Uterus (tissue), 4 donors: ENCODE measurements around the gene CIC. TPM values are rescaled to one million over a fixed set of nuclear protein-coding genes. Genes with fewer than 3 reads are reported as not detected.
"Not testable (repeated sequence)": the region's sequence is repeated elsewhere in the genome, so short reads cannot be mapped to it uniquely, and the experiment has no call there.

ENCODE experiments used
- DNase-seq, 2 donors: peaks; one replicate each; pipeline ENCODE4 v3.0.0-alpha.2; 2019 to 2020
- H3K27ac ChIP-seq, 2 donors: fragments of 200-600 bp; sonication (generic); 1 replicate in 1 of 2; 2 replicates in 1 of 2; pipeline ENCODE4 v1.5.1; 2016 to 2018
- H3K27me3 ChIP-seq, 2 donors: fragments of 200-600 bp; sonication (generic); one replicate each; pipeline ENCODE4 v1.5.1; 2018 to 2019; ENCODE audit warnings: control low read depth in 1 of 2
- H3K36me3 ChIP-seq, 2 donors: fragments of 200-600 bp; sonication (generic); one replicate each; pipeline ENCODE4 v1.5.1; 2019; ENCODE audit warnings: control low read depth in 1 of 2
- H3K4me1 ChIP-seq, 2 donors: fragments of 200-600 bp; sonication (generic); one replicate each; pipeline ENCODE4 v1.5.1; 2018 to 2019; ENCODE audit warnings: control low read depth in 1 of 2
- H3K4me3 ChIP-seq, 2 donors: fragments of 200-600 bp; sonication (generic); 1 replicate in 1 of 2; 2 replicates in 1 of 2; pipeline ENCODE4 v1.5.1; 2018 to 2019; ENCODE audit warnings: mild to moderate bottlenecking in 1 of 2
- H3K9me3 ChIP-seq, 2 donors: fragments of 200-600 bp; sonication (generic); one replicate each; pipeline ENCODE4 v1.5.1; 2019; ENCODE audit warnings: control low read depth in 1 of 2
- POLR2A ChIP-seq, 2 donors: fragments of 450-650 bp; IDR thresholded peaks; one replicate each; pipeline ENCODE4 v1.6.1; 2016; ENCODE audit warnings: antibody characterized with exemption in 2 of 2, mild to moderate bottlenecking in 1 of 2, moderate library complexity in 1 of 2
- intact Hi-C: fragments of 100-400 bp; cut with DNase I; formaldehyde crosslinking; loops from one replicate; pipeline ENCODE4 v1.15.1; 2023; ENCODE audit warnings: low total_unique reads
- total RNA-seq, 4 donors: library from RNA; depleted of rRNA in 3 of 4; stranded (reverse); fragments of >200 nt in 3 of 4; gene quantifications; one replicate each; pipeline versions ENCODE4 v1.1.0 to v1.2.4, GENCODE V29; 2014 to 2023
- TF ChIP-seq, protein P1 (sequence below), 4 experiments: fragments of 200-600 bp in 2 of 4; fragments of 450-650 bp in 2 of 4; sonication (generic) in 2 of 4; IDR thresholded peaks; one replicate each; pipeline ENCODE4 v1.5.1; 2016 to 2019; ENCODE audit warnings: antibody characterized with exemption in 4 of 4, mild to moderate bottlenecking in 2 of 4, moderate library complexity in 1 of 4
- donor health status: DM: yes; HTN: yes; CAD: no.

The CIC gene
- total RNA-seq, 4 donors from 2014 or later = 28.7 to 155 (median 47.4) TPM

DNA sequence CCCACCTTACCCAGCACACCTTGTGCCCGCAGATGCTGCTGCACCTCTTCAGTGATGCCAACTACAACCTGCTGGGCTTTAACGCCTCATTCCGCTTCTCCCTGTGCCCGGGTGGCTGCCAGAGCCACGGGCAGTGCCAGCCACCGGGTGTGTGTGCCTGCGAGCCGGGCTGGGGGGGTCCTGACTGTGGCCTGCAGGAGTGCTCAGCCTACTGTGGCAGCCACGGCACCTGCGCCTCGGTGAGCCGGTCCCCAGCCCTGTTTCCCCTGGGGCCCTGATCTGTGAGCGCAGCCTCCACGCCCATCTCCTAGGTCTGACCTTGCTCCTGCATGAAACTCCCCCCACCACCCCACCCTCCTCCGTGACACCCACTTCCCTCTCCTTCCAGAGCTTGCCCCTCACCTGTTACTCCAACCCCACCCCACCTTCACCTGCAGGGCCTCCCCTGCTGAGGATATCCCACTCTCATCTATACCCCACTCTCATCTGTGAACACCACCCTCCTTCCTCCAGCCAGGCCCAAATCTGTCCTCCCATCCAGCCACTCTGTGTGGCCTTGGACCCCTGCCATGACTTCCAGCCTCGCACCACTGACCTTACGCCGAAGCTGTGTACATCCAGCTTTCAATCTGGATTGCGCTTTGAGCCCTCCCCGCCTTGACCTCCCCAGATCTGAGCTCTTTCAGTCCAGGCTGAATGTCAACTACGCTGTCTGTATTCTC lies 65.1 kb downstream of the CIC start:
- intact Hi-C loops = no loop called here
- Histone ChIP-seq H3K27ac (no peak overlapping the region), H3K27me3 (no peaks in the 10 kb centered on the region), H3K36me3 (no peaks in the 10 kb centered on the region), H3K4me3 (no peak overlapping the region), H3K9me3 (no peaks in the 10 kb centered on the region), H3K4me1 (no peaks in the 10 kb centered on the region)
- DNase-seq = no peak
- TF ChIP-seq, protein P1, sequence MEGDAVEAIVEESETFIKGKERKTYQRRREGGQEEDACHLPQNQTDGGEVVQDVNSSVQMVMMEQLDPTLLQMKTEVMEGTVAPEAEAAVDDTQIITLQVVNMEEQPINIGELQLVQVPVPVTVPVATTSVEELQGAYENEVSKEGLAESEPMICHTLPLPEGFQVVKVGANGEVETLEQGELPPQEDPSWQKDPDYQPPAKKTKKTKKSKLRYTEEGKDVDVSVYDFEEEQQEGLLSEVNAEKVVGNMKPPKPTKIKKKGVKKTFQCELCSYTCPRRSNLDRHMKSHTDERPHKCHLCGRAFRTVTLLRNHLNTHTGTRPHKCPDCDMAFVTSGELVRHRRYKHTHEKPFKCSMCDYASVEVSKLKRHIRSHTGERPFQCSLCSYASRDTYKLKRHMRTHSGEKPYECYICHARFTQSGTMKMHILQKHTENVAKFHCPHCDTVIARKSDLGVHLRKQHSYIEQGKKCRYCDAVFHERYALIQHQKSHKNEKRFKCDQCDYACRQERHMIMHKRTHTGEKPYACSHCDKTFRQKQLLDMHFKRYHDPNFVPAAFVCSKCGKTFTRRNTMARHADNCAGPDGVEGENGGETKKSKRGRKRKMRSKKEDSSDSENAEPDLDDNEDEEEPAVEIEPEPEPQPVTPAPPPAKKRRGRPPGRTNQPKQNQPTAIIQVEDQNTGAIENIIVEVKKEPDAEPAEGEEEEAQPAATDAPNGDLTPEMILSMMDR (IDR thresholded peaks at IDR 0.05) = no peak
- TF ChIP-seq POLR2A (IDR thresholded peaks at IDR 0.05) = no peak

DNA sequence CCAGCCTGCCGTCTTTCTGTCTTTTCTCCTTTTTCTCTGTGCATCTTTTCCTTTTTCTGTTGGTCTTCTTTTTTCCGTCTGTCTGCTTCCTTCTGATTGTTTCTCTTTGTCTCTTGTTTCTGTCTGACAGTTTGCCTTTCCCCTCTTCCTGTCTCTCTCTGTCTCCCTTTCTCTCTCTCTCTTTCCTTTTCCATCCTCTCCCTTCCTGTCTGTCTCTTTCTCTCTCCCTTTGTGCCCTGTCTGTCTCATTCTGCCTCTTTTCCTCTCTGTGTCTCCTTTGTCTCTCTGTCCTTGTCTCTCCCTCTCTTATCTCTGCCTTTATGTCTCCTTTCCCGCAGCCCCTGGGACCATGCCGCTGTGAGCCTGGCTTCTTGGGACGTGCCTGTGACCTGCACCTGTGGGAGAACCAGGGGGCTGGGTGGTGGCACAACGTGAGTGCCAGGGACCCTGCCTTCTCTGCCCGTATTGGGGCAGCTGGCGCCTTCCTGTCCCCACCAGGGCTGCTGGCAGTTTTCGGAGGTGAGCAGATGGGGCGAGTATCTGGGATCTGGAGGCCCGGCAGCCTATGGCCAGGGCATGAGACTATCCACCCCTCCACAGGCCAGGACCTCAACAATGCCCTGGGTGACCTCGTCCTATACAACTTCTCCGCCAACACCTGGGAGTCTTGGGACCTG lies 65.8 kb downstream of the CIC start:
- H3K27ac ChIP-seq = no peak overlapping the region
- intact Hi-C loops = no loop called here

DNA sequence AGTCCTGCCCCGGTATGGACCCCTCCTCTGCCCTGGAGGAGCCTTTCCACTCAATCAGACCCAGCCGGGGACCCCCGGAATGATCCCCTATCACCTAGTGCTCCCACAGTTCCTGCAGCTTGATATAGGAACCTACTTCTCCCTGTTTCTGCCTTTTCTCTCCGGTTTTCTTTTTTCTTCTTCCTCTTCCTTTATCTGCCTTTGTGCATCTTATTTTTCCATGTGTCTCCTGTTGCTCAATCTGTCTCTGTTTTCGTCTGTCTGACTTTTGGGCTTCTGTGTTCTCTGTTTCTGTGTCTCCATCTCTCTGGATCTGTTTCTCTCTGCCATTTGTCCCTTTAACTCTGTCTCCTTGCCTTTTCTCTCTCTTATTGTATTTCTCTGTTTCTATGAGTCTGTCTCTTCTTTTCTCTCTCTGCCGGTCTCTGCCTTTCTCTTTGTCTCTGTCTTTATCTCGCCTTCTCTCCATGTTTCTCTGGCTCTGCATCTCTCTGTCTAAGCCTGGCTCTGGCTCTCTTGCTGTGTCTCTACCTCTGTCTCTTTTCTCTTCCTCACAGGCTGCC lies 66.4 kb downstream of the CIC start:
- Histone ChIP-seq H3K4me3 (no peak overlapping the region), H3K36me3 (no peaks in the 10 kb centered on the region), H3K27me3 (no peaks in the 10 kb centered on the region), H3K9me3 (no peaks in the 10 kb centered on the region), H3K27ac (no peak overlapping the region), H3K4me1 (no peaks in the 10 kb centered on the region)
- intact Hi-C loops = no loop called here
- no peak for TF ChIP-seq POLR2A (IDR thresholded peaks at IDR 0.05)
- TF ChIP-seq, protein P1 (IDR thresholded peaks at IDR 0.05) = no peak
- no peak for DNase-seq

More for the DNA sequence above, 65.8 kb downstream of the CIC start:
- H3K36me3 ChIP-seq = no peaks in the 10 kb centered on the region
- H3K4me3 ChIP-seq = no peak overlapping the region
- H3K27me3 ChIP-seq = no peaks in the 10 kb centered on the region
- no peaks in the 10 kb centered on the region for H3K4me1 ChIP-seq
- no peak for DNase-seq
- TF ChIP-seq, protein P1 (IDR thresholded peaks at IDR 0.05) = no peak
- no peak for TF ChIP-seq POLR2A (IDR thresholded peaks at IDR 0.05)
- no peaks in the 10 kb centered on the region for H3K9me3 ChIP-seq

- no peaks in the 10 kb centered on the region for H3K27me3 ChIP-seq
- no peaks in the 10 kb centered on the region for H3K9me3 ChIP-seq
- no peak overlapping the region for H3K4me3 ChIP-seq
- DNase-seq = no peak
- no peaks in the 10 kb centered on the region for H3K4me1 ChIP-seq
- H3K27ac ChIP-seq = no peak overlapping the region
- H3K36me3 ChIP-seq = no peaks in the 10 kb centered on the region
- intact Hi-C loops = no loop called here
- no peak for TF ChIP-seq POLR2A (IDR thresholded peaks at IDR 0.05)
- TF ChIP-seq, protein P1 (IDR thresholded peaks at IDR 0.05) = no peak
Observed at GRCh38 chr19:42335971-42336370, 66.9 kb downstream of the CIC start.

DNA sequence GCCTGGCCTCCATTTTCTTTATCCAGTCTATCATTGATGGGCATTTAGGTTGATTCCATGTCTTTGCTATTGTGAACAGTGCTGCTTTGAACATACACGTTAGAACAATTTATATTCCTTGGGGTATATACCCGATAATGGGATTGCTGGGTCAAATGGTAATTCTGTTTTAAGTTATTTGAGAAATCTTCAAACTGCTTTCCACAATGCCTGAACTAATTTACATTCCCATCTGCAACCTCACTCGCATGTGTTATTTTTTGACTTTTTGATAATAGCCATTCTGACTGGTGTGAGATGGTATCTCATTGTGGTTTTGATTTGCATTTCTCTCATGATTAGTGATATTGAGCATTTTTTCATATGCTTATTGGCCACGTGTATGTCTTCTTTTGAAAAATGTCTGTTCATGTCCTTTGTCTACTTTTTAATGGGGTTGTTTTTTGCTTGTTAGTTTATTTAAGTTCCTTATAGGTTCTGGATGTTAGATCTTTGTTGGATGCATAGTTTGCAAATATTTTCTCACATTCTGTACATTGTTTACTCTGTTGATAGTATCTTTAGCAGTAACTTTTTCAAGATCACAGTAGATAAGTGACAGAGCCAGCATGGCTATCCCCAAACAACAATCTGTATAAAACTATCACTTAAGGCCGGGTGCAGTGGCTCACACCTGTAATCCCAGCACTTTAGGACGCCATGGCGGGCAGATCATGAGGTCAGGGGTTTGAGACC lies 70.2 kb downstream of the CIC start:
- H3K27me3 ChIP-seq, H3K4me1 ChIP-seq, H3K4me3 ChIP-seq, intact Hi-C loops, H3K9me3 ChIP-seq, H3K36me3 ChIP-seq, DNase-seq, H3K27ac ChIP-seq: not testable (repeated sequence)

DNA sequence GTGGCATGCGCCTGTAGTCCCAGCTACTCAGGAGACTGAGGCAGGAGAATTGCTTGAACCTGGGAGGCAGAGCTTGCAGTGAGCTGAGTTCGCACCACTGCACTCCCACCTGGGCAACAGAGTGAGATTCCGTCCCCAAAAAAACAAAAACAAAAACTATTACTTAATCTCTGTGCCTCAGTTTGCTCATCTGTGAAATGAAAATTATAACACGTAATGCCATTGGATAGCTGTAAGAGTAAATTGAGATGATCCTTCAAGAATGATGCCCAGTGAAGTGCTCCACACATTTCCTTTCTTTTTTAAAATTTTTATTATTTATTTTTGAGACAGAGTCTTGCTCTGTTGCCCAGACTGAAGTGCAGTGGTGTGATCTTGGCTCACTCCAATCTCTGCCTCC lies 70.9 kb downstream of the CIC start:
- H3K36me3 ChIP-seq, H3K4me3 ChIP-seq: not testable (repeated sequence)

More for the DNA sequence above, 70.9 kb downstream of the CIC start:
- intact Hi-C loops, H3K27ac ChIP-seq, H3K4me1 ChIP-seq, H3K27me3 ChIP-seq, H3K9me3 ChIP-seq, DNase-seq: not testable (repeated sequence)
